ENCODE measurements around the gene ZRSR2. TPM values are rescaled to one million over a fixed set of nuclear protein-coding genes. Genes with fewer than 3 reads are reported as not detected.

ZRSR2 gene
- total and polyA plus RNA-seq, 2 of the 13 experiments (the other 11 are each of a cell fraction or from before 2014, with no cell fraction given), result 3.6 to 4.9 TPM

DNA sequence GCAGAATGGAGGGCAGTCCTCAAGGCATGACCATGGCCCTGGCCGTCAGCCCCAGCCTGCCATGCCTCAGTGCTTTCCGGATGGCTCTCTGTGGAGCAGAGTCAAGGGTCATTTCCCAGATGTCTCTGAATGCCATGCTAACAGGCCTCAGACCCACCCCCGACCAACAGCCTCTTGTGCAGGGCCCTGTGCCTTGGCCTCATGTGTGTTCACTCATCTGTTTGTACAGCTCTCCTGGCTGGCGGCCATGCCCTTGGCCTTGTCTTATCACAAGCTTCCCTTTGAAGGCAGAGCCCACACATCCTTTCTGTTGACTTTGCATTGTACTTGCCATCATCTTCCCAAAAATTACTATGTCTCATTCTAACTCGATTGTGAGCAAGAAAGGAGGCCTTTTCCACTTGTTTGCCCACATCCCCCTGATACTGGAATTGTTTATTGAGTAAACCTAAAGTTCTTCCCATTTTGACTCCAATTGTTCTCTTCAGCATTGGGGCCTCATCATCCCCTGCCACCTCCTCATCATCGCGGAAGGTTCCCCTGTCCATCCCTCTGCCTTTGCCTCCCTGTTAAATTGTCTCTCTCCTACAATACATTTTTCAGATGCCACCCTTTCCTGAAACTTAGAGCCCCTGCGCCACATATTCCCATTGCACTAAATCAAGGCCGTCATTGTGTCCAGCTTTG, 46.0 kb upstream of the ZRSR2 start (continued):
- TF ChIP-seq SNAI1 (CRISPR knock-in tag; IDR thresholded peaks at IDR 0.05; ENCODE audit: borderline replicate concordance) (no peak), ZNF343 (CRISPR knock-in tag; IDR thresholded peaks at IDR 0.05) (no peak), ZNF616 (CRISPR knock-in tag; IDR thresholded peaks at IDR 0.05; ENCODE audit: low read depth) (no peak), SIN3A (IDR thresholded peaks at IDR 0.05; ENCODE audit: borderline replicate concordance, low read depth, low read length) (no peak), TEAD2 (CRISPR knock-in tag; IDR thresholded peaks at IDR 0.05) (no peak), FOXJ3 (CRISPR knock-in tag; IDR thresholded peaks at IDR 0.05; ENCODE audit: borderline replicate concordance) (peak; percentile 50; the same call in 1 of the 2 replicates), KDM5B (CRISPR knock-in tag; IDR thresholded peaks at IDR 0.05; ENCODE audit: borderline replicate concordance) (no peak), KMT2A (CRISPR knock-in tag; IDR thresholded peaks at IDR 0.05) (no peak), MXI1 (IDR thresholded peaks at IDR 0.05; ENCODE audit: borderline replicate concordance, low read depth, low read length) (no peak), FOXO1 (CRISPR knock-in tag; IDR thresholded peaks at IDR 0.05) (peak; percentile 57; the same call in 1 of the 2 replicates), IKZF5 (CRISPR knock-in tag; IDR thresholded peaks at IDR 0.05) (peak; percentile 83), ZNF678 (CRISPR knock-in tag; IDR thresholded peaks at IDR 0.05) (no peak), ZBTB14 (CRISPR knock-in tag; IDR thresholded peaks at IDR 0.05) (no peak), ATF2 (CRISPR knock-in tag; IDR thresholded peaks at IDR 0.05) (peak; percentile 17; the same call in 1 of the 2 replicates), RAD21 (CRISPR knock-in tag; IDR thresholded peaks at IDR 0.05) (no peak), ZNF3 (CRISPR knock-in tag; IDR thresholded peaks at IDR 0.05) (no peak), ZNF570 (CRISPR knock-in tag; IDR thresholded peaks at IDR 0.05; ENCODE audit: borderline replicate concordance) (no peak), NFE2 (CRISPR knock-in tag; IDR thresholded peaks at IDR 0.05) (no peak), ZNF44 (CRISPR knock-in tag; IDR thresholded peaks at IDR 0.05) (no peak)
- TF ChIP-seq, protein P1, sequence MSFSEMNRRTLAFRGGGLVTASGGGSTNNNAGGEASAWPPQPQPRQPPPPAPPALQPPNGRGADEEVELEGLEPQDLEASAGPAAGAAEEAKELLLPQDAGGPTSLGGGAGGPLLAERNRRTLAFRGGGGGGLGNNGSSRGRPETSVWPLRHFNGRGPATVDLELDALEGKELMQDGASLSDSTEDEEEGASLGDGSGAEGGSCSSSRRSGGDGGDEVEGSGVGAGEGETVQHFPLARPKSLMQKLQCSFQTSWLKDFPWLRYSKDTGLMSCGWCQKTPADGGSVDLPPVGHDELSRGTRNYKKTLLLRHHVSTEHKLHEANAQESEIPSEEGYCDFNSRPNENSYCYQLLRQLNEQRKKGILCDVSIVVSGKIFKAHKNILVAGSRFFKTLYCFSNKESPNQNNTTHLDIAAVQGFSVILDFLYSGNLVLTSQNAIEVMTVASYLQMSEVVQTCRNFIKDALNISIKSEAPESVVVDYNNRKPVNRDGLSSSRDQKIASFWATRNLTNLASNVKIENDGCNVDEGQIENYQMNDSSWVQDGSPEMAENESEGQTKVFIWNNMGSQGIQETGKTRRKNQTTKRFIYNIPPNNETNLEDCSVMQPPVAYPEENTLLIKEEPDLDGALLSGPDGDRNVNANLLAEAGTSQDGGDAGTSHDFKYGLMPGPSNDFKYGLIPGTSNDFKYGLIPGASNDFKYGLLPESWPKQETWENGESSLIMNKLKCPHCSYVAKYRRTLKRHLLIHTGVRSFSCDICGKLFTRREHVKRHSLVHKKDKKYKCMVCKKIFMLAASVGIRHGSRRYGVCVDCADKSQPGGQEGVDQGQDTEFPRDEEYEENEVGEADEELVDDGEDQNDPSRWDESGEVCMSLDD (CRISPR knock-in tag; IDR thresholded peaks at IDR 0.05; ENCODE audit: borderline replicate concordance), result no peak
- TF ChIP-seq, protein P2, sequence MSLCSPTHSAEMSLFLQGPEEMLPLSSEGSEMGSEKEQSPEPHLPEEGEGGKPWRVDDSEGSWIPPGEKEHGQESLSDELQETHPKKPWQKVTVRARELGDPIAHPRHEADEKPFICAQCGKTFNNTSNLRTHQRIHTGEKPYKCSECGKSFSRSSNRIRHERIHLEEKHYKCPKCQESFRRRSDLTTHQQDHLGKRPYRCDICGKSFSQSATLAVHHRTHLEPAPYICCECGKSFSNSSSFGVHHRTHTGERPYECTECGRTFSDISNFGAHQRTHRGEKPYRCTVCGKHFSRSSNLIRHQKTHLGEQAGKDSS (CRISPR knock-in tag; IDR thresholded peaks at IDR 0.05; ENCODE audit: borderline replicate concordance, low read depth), result no peak
- TF ChIP-seq, protein P3, sequence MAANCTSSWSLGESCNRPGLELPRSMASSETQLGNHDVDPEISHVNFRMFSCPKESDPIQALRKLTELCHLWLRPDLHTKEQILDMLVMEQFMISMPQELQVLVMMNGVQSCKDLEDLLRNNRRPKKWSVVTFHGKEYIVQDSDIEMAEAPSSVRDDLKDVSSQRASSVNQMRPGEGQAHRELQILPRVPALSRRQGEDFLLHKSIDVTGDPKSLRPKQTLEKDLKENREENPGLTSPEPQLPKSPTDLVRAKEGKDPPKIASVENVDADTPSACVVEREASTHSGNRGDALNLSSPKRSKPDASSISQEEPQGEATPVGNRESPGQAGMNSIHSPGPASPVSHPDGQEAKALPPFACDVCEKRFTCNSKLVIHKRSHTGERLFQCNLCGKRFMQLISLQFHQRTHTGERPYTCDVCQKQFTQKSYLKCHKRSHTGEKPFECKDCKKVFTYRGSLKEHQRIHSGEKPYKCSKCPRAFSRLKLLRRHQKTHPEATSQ (CRISPR knock-in tag; IDR thresholded peaks at IDR 0.05; ENCODE audit: borderline replicate concordance), result no peak

Data from HepG2 (cell line).